GM21737 (cell line): Measurements from ENCODE around the gene ELP6.
"Not testable (repeated sequence)": the region's sequence is repeated elsewhere in the genome, so short reads cannot be mapped to it uniquely, and the experiment has no call there.

Experiments used
- ATAC-seq: cut with Tn5 transposase; IDR thresholded peaks from one replicate; pipeline ENCODE4 v1.9.1; 2021; ENCODE audit warnings: mild to moderate bottlenecking, moderate library complexity; ENCODE audit not compliant: unreplicated experiment

ELP6 gene

DNA sequence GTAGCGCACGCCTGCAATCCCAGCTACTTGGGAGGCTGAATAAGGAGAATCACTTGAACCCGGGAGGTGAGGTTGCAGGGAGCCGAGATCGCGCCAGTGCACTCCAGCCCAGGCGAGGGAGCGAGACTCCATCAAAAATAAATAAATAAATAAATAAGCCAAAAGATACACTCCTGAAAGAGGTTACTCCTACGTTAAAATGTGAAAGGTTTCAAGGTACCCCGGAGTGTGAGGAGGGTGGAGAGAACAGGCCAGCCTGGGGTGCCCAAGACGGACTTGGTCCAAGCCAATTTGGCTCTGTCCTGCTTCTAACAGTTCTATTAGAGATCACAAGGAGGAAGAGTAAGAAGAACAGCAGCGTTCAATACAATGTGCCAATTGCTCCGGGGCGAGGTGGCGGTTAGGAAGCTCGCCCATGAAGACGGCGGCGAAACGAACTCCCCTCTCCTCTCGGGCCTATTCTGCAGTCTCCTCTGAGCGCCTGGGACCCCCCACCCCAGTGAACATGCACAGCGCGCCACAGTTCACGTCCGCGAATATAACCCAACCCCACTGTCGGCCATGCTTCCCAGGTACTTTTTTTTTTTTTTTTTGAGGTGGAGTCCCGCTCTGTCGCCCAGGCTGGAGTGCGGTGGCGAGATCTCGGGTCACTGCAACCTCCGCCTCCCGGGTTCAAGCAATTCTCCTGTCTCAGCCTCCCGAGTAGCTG lies 942 bp downstream of the ELP6 start:
- no peak for ATAC-seq

- ATAC-seq, result not testable (repeated sequence)
Observed at GRCh38 chr3:47505267-47505666, 8.2 kb downstream of the ELP6 start.

DNA sequence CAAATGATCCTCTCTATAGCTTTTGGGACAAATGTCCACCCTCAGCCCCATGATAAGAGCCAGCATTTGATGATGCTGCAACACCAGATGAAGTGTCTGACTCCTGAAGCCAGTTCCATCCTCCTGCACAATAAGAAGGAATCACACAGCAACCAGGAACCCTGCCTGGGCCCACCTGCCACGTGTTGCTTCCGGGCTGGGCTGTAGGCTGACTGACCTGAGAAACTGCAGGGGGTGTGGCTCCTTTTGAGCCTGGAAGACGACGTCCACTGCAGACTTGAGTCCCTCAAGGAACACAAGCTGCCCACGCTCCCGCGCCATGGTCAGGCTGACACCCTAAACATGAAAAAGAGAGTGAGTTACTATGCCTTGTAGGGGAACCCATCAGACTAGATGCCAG lies 9.4 kb downstream of the ELP6 start:
- ATAC-seq, result no peak

GRCh38 chr3:47503033-47503432 lies 10.5 kb downstream of the ELP6 start:
- ATAC-seq, result no peak

- ATAC-seq, result no peak
Observed at GRCh38 chr3:47496892-47497291, 16.6 kb downstream of the ELP6 start.

GRCh38 chr3:47495886-47496285 lies 17.6 kb downstream of the ELP6 start:
- ATAC-seq, result no peak

DNA sequence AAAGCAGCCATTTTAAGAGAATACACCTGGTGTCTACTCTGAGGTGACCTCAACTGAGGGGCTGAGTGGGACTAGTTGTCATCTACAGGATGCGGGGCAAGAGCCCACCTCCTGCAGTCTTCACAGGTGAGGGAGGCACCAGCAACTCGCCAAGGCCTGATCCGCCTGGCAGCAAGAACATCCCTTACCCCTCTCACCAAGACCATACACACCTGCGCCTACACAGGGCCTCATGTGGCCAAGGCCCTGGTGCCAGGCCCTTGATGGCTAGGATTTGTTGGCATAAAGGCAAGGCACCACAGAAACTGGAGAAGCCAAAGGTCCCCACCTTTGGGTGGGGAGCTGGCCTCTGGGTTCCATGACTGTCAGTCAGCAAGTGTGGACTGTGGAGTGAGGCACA lies 18.4 kb downstream of the ELP6 start:
- ATAC-seq, result no peak

DNA sequence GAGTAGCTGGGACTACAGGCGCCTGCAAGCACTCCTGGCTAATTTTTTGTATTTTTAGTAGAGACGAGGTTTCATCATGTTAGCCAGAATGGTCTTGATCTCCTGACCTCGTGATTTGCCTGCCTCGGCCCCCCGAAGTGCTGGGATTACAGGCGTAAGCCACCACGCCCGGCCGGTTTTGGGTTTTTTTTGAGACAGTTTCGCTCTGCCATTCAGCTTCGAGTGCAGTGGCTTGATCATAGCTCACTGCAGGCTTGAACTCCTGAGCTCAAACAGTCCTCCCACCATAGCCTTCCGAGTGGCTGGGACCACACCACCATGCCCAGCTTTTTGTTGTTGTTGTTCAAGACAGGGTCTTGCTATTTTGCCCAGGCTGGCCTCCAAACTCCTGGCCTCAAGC lies 21.7 kb downstream of the ELP6 start:
- ATAC-seq, result no peak

DNA sequence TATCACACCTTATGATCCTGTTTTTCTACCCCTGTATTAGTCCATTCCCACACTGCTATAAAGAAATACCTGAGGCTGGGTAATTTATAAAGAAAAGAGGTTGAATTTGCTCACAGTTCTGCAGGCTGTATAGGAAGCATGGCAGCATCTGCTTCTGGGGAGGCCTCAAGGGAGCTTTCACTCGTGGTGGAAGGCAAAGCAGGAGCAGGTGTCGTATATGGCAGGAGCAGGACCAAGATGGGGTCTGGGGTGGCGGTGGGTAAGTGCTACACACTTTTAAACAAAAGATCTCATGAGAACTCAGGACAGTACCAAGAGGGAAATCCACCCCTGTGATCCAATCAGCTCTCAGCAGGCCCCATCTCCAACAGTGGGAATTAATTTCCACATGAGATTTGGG lies 22.3 kb downstream of the ELP6 start:
- ATAC-seq, result no peak

DNA sequence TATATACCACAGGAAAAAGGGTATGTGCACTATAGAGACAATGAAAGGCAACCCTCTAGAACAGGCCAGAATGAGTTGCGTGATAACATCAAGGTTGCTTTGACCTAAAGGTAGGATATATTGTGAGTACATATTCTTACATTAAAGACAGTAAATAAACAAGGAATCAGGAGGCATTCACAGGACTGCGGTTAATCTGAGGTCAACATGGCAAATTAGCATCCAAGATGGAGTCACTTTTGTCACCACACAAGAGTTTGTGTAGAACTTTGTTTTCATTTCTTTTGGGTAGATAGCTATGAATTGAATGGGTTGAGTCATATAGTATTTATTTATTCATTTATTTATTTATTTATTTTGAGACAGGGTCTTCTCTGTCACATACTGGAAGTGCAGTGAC lies 26.2 kb downstream of the ELP6 start:
- no peak for ATAC-seq

DNA sequence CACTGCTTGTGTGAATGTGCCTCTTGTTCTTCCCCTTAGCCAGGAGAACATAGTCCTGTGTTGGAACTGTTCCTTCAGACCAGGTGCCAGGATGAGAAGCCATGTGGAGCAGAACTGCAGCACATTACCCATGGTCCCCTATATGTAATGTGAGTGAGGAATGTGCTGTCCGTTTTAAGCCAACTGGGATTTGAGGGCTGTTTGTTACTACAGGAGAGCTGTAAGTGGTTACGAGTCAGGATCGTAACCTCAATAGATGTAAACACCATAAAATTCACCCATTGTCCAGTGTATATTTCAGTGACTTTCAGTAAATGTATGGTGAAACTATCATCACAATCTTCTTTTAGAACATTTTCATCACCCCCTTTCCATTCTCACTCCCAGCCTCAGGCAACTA lies 27.7 kb downstream of the ELP6 start:
- ATAC-seq, result no peak

DNA sequence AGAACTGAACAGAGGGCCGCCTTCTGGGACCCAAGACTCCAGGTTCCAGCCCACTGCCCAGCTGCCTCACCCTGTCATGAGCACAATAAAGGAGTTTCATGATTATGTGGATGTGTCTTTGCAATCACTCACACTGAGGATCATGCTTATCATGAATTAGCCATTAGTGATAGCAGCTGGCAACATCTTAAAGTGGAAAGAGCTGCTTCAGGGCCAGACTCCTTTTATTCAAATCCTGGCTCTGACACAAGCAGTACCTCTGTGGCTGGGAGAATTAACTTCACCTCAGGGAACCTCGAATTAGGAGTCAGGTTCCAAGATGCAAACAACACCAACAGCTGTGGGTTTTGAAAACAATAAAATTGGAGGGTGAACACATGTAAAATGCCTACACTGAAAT lies 31.1 kb downstream of the ELP6 start:
- no peak for ATAC-seq

GRCh38 chr3:47481763-47482162 lies 31.7 kb downstream of the ELP6 start:
- not testable (repeated sequence) for ATAC-seq

GRCh38 chr3:47480267-47480666 lies 33.2 kb downstream of the ELP6 start:
- ATAC-seq, result not testable (repeated sequence)

- no peak for ATAC-seq
Observed at GRCh38 chr3:47479826-47480160, 33.7 kb downstream of the ELP6 start.

- ATAC-seq, result no peak
Observed at GRCh38 chr3:47478022-47478421, 35.5 kb downstream of the ELP6 start.

DNA sequence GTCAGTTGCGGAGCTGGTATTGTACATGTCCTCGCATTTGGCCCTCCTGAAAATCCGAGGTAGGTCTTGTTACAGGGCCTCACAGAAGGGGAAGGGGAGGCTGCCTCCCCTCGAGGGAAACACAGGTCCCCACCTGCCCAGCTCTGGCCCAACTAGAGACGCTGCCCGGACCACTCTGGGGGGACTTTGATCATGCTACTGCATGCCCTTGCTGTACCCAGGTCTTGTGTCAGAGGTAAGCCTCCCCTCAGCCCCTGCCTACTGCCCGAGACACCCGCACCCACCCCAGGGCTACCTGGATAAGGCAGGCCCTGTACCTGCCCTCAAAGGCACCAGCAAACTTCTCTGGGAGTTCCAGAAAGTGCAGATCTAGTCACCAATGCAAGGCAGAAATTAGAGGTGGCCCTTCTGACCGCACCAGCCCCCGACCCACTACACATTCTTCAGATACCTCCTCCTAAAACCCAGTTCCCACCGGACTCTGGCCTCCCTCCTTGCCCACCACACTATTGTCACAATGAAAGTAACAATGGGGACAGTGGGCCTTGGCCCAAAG lies 36.8 kb downstream of the ELP6 start:
- ATAC-seq, result no peak

- no peak for ATAC-seq
Observed at GRCh38 chr3:47476330-47476626, 37.2 kb downstream of the ELP6 start.

DNA sequence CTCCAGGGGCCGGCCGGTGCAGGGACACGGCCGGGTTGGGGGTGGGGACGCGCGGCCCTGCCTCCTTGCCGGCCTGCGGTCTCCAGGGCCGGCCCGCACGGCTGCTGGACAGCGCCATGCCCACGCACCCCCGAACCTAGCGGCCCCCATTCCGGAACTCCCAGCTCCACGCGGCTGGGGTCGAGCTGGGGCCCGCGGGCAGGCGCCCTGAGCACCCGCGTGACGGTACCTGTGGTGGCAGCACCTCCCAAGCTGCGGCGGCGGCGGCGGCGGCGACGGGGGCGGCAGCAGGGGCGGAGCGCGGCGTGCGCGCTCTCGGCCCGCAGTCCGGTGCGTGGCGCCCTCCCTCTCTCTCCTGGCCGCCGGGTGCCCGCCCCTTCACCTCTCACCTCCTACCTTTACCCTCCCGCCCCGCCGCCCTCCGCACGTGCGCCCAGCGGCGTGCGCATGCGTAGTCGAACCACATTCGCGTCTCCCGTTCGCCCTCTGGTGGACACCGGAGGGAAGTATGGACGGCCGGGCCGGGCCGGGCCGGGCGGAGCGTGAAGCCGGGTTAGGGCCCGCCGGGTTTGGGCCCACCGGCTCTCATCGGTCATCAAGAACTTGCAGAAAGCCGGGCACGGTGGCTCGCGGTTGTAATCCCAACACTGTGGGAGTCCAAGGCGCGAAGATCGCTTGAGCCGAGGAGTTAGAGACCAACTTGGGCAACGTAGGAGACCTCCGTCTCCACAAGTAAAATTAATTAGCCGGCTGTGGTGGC lies 37.8 kb downstream of the ELP6 start, which contains the start of gene SCAP:
TSS of gene SCAP (minus strand) at position 372 of the 760 bp plus-strand sequence. CDS start 32,948 bp downstream, outside the sequence.
- ATAC-seq, result peak; percentile 90

GRCh38 chr3:47475029-47475569 lies 38.4 kb downstream of the ELP6 start:
- no peak for ATAC-seq

DNA sequence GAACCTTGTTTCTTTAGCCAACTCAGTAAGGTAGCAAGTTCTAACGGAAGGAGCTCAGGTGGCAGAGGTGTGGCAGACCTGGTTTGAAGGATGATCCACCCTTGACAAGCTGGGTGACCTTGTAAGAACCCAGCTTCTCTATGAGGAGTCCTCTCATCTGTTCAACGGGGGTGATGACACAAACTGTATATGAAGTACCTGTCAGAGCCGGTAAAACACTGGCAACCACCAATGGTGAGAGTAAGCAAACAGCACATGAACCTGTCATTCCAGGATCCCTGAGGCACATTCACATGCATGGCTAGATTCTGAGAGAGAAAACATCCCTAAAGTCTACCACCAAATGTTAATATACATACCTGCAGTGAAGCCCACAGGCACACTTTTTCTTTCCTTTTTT lies 40.1 kb downstream of the ELP6 start:
- no peak for ATAC-seq

DNA sequence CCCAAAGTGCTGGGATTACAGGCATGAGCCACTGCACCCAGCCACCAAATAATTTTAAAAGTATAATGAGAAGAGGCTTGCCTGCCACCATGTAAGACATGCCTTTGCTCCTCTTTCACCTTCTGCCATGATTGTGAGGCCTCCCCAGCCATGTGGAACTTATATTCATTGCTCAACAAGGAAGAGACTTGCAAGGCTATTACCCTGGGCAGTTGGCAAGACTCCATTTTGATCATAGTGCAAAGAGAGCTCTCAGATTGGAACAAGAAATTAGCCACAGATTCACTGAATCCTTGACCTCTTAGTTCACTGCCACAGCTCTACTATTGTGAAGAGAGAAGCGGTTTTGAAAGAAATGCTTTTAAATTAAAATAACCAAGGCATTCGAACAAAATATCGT lies 43.9 kb downstream of the ELP6 start:
- ATAC-seq, result no peak
